ENCODE measurements around the gene C4BPB.

C4BPB gene

DNA sequence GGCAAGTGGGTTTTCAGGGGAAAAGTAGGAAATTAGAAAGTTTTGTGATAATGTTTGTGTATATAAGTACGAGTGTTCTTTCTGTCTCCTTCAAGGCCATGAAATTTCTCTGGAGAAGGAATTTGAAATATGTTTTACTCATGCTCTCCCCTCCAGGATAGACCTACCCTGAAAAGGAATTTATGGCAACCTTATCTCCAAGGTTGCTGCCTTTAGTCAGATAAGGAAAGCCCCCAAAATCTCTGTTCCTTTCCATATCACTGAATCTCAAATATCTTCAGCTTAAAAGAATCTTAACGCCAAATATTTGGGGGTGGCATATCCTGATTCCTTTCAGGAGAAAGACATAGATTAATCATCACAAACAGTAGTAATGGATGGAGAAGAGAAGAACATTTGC, 499 bp upstream of the C4BPB start:
- DNase-seq = no peak

DNA sequence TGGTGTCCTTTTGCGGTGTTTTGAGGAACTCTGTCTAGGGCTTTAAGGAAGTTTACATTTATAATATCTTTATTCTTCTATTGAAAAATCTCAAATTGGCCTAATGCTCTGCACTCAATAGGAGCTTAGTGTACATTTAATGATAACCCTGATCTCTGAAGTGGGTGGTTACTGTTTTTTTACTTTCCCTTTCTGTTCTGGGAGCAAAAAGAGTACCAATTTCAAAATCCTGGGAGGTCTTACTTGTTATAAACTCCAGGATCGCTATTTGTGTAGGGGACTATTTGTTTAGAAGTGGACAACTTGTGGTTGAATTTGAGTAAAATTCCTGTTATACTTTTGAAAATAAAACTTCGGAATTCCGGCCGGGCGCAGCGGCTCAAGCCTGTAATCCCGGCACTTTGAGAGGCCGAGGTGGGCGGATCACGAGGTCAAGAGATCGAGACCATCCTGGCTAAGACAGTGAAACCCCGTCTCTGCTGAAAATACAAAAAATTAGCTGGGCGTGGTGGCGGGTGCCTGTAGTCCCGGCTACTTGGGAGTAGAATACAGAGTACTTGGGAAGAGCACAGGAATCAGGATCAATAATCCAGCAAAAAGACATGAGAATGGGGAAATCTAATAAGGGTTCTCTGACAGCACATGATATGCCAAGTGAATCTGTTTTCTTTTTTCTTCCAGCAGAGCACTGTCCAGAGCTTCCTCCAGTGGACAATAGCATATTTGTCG, 1.1 kb downstream of the C4BPB start:
- DNase-seq = no peak

- no peak for DNase-seq
These were observed 2.7 kb downstream of the C4BPB start for GRCh38 chr1:207091200-207091908.

DNA sequence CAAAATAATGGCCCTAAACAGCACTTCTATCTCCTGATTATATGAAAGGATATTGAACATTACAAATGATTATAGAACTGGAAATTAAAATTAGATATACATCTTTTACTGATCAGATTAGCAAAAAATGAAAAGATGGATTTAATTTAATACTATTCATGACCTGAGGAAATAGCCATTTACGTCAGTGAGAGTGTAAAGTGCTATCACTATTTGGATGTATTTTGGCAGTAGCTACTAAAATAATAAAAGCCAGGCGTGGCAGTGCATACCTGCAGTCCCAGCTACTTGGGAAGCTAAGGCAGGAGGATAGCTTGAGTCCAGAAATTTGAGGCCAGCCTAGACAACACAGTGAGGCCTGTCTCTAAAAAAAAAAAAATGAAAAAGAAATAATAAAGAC, 5.3 kb downstream of the C4BPB start:
- DNase-seq = no peak

- no peak for DNase-seq
These were observed 9.2 kb downstream of the C4BPB start for GRCh38 chr1:207097871-207098324.

- DNase-seq = no peak
These were observed 13.1 kb downstream of the C4BPB start for GRCh38 chr1:207101720-207102119.

DNA sequence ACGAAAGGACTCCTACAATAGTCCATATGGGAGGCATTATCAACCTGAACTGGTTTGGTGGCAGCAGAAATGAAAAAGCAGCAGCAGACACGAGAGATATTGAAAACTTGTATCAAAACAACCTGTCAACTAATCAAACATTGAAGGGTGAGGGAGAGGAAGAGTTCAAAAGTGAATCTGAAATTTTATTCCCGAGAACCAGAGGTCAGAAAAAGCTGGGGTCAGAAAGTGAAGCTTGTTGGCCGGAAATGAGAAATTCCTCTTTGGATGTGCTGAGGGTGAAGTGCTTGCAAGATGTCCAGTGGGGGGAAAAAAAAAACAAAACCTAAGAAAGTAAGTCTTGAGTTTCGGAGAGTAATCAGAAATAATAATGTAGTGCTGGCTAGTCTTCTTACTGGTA, 13.5 kb downstream of the C4BPB start:
- DNase-seq = no peak

- DNase-seq = no peak
These were observed 14.0 kb downstream of the C4BPB start for GRCh38 chr1:207102659-207103058.

DNA sequence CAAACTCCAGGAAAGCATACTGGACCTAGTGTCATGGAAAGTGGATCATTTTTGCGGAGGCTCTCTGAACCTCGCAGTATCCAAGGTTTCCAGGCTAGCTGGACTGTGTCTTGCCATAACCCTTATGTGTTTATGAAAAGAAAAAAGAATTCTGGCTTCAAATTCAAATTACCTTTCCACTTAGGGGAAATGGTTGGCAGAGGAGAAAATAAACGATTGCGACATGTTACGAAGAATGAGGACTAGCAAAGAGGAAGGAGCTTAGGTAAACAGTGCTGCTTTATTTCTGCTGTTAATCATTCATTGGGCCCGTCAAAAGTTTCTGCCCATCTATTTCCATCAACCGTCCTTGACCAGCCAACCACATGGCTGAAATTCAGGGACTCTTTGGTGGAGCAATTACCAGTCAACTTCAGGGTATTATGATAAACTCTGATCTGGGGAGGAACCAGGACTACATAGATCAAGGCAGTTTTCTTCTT, 15.3 kb downstream of the C4BPB start, which contains the start of gene C4BPA:
Gene C4BPA, plus strand, starts transcription at position 342 of the 482 bp plus-strand sequence. CDS start 8,793 bp downstream, outside the sequence.
- no peak for DNase-seq

DNA sequence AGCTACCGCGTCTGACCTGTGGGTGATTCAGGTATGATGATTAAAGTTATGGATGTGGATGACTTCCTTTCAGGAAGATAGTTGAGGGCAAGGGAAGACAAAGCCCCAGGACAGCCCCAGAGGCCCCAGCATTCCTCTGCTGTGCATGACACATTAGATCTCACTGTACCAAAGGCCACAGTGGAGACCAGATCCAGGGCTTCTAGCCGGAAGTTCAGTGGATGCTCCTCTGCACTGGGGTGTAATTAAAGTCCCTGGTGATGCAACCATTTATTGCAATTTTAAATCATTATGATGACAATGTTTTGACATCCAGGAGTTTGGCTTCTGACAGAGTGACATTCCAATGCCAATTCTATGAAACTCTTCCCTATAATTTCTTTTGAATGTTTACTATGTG, 20.3 kb downstream of the C4BPB start:
- no peak for DNase-seq

- DNase-seq = no peak
These were observed 24.1 kb downstream of the C4BPB start for GRCh38 chr1:207112616-207113296.

GRCh38 chr1:207115269-207115668, 26.6 kb downstream of the C4BPB start:
- DNase-seq = no peak

- DNase-seq = no peak
These were observed 35.7 kb downstream of the C4BPB start for GRCh38 chr1:207124389-207124788.

GRCh38 chr1:207128336-207128921, 39.8 kb downstream of the C4BPB start:
- DNase-seq = no peak

GRCh38 chr1:207129053-207129452, 40.4 kb downstream of the C4BPB start:
- no peak for DNase-seq

DNA sequence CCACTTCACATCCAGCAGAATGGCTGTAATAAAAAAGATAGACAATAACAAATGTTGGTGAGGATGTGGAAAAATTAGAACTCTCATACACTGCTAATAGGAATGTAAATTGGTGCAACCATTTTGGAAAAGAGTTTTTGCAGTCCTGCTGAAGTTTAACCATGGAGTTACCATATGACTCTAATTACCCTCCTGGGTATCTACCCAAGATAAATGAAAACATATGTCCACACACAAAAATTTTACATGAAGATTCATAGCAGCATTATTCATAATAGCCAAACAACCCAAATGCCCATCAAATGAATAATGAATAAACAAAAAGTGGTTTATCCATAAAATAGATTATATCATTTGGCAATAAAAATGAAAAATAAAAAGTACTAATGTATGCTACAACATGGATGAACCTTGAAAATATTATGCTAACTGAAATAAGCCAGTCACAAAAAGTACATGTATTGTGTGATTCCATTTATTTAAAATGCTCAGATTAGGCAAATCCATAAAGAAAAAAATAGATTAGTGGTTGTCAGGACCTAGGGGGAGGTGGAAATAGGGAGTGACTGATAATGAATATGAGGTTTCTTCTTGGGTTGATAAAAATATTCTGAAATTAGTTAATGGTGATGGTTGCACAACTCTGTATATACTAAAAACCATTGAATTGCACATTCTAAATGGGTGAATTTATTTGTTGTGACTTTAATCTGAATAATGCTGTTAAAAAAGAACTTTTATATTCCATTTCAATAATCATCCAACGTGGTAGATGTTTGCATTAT, 41.8 kb downstream of the C4BPB start:
- DNase-seq = no peak

DNA sequence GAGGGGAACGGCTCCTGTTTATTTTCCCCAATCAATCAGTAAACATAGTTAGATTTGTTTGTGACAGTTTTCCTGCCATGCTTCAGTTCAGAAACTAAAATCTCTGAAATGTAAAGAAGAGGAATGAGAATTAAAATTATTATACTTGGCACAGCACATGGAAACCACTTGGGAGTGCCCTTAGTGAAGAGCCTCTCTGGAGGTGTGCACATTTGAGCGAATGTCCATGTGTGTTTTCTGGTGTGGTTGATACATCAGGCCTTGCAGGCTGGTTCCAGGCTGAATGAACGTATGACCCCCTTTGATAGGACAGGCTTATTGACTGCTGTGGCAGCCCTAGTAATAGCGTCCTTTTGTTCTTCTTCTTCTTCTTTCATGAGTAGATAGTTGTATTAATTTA, 42.5 kb downstream of the C4BPB start:
- DNase-seq = no peak

- DNase-seq = peak; percentile 68
These were observed 45.9 kb downstream of the C4BPB start for GRCh38 chr1:207134581-207134980.

GRCh38 chr1:207139616-207140015, 51.0 kb downstream of the C4BPB start:
- DNase-seq = no peak

GRCh38 chr1:207140536-207140935, 51.9 kb downstream of the C4BPB start:
- DNase-seq = no peak

DNA sequence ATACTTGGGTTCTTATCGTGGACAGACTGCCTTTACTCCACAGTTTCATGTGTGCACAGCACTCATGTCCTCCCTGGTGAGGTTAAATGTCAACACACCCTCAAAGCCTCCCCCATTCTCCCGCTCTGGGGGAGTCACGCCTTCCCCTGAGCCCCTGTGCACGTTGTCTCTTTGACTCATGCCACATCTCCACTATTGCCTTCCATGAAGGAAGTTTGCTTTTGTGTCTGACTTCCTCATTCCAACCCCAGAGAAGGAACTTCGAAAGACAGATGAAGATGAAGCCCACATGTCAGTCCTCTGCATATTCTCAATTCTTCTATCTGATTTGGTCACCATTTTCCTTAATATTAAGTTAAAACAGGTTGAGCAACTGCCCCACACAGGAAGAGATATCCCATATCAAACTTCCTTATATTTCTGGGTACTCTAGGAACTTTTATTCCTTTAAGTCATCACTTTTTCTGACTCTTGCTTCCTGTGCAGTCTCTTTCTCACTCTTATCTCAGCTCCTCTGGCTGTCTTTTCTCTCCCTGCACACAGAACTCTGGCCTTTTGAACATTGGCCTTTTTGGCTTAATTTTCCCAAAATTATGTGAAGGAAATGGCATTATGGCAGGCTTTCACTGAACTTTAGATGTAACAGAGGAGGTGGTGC, 56.9 kb downstream of the C4BPB start:
- peak; percentile 60 for DNase-seq
